Activated gamma-delta T cell treated with Interleukin-2 at 50 U/mL for 16 hours (primary cell): ENCODE results near the gene UNC13A.

Experiments
- DNase-seq: peaks from one replicate; pipeline ENCODE4 v3.0.0-alpha.2; 2020

Gene UNC13A

GRCh38 chr19:17703824-17704463 is 15.8 kb upstream of the UNC13A start:
- DNase-seq: peak; percentile 72

- no peak for DNase-seq
Observed at GRCh38 chr19:17695198-17695597, 7.0 kb upstream of the UNC13A start.

- DNase-seq: no peak
Observed at GRCh38 chr19:17692566-17692965, 4.4 kb upstream of the UNC13A start.

- DNase-seq: no peak
Observed at GRCh38 chr19:17688853-17689595, 870 bp upstream of the UNC13A start.

- DNase-seq: no peak
Observed at GRCh38 chr19:17687141-17687856, 855 bp downstream of the UNC13A start.

GRCh38 chr19:17686592-17687024 is 1.5 kb downstream of the UNC13A start:
- DNase-seq: no peak

GRCh38 chr19:17686023-17686521 is 2.1 kb downstream of the UNC13A start:
- DNase-seq: no peak

GRCh38 chr19:17685451-17686022 is 2.6 kb downstream of the UNC13A start:
- DNase-seq: no peak

GRCh38 chr19:17684256-17684655 is 3.9 kb downstream of the UNC13A start:
- DNase-seq: no peak

- no peak for DNase-seq
Observed at GRCh38 chr19:17683078-17683477, 5.1 kb downstream of the UNC13A start.

- no peak for DNase-seq
Observed at GRCh38 chr19:17682273-17682672, 5.9 kb downstream of the UNC13A start.

GRCh38 chr19:17681505-17682125 is 6.5 kb downstream of the UNC13A start:
- peak; percentile 28 for DNase-seq

- DNase-seq: peak; percentile 49
Observed at GRCh38 chr19:17680230-17680722, 7.9 kb downstream of the UNC13A start.

GRCh38 chr19:17679526-17680229 is 8.5 kb downstream of the UNC13A start:
- no peak for DNase-seq

GRCh38 chr19:17678836-17679235 is 9.3 kb downstream of the UNC13A start:
- no peak for DNase-seq

- no peak for DNase-seq
Observed at GRCh38 chr19:17677002-17677401, 11.2 kb downstream of the UNC13A start.

GRCh38 chr19:17676295-17676694 is 11.9 kb downstream of the UNC13A start:
- no peak for DNase-seq

GRCh38 chr19:17673937-17674799 is 14.0 kb downstream of the UNC13A start:
- DNase-seq: no peak

- DNase-seq: no peak
Observed at GRCh38 chr19:17671906-17672305, 16.2 kb downstream of the UNC13A start.

- no peak for DNase-seq
Observed at GRCh38 chr19:17669419-17669818, 18.7 kb downstream of the UNC13A start.

- DNase-seq: no peak
Observed at GRCh38 chr19:17665058-17665457, 23.1 kb downstream of the UNC13A start.
